A673 (cell line): ENCODE data around the gene TRIM65.

Experiments
- CTCF ChIP-seq: fragments of 300-800, 200-600 bp; sonication (generic); conservative IDR thresholded peaks from 2 replicates; pipeline ENCODE4 v1.5.1; 2017; ENCODE audit warnings: low read depth, mild to moderate bottlenecking, antibody characterized with exemption, low read length, moderate library complexity, mixed read lengths
- EZH2 ChIP-seq: fragments of 200-600 bp; sonication (generic); IDR thresholded peaks from 2 replicates; pipeline ENCODE4 v1.6.1; 2017; ENCODE audit warnings: borderline replicate concordance, low read depth, mild to moderate bottlenecking, mixed read lengths, antibody characterized with exemption, low read length; ENCODE audit not compliant: poor library complexity, severe bottlenecking

- no peak for TF ChIP-seq CTCF
- no peak for TF ChIP-seq EZH2
Observed at GRCh38 chr17:75873587-75874322, 23.0 kb downstream of the TRIM65 start.
